ENCODE measurements around the gene SLC22A31. TPM values are rescaled to one million over a fixed set of nuclear protein-coding genes. Genes with fewer than 3 reads are reported as not detected.

Gene SLC22A31
- total RNA-seq, 2 donors from 2014 or later = 0.75 TPM; not detected in 1

- H3K9me3 ChIP-seq = no peaks in the 10 kb centered on the region
- H3K27ac ChIP-seq = no peak overlapping the region
- no peaks in the 10 kb centered on the region for H3K4me1 ChIP-seq
- no peak for DNase-seq (ENCODE audit: low spot score)
- H3K4me3 ChIP-seq = no peak overlapping the region
- H3K27me3 ChIP-seq = no peaks in the 10 kb centered on the region
- no peaks in the 10 kb centered on the region for H3K36me3 ChIP-seq
- TF ChIP-seq, protein P1, sequence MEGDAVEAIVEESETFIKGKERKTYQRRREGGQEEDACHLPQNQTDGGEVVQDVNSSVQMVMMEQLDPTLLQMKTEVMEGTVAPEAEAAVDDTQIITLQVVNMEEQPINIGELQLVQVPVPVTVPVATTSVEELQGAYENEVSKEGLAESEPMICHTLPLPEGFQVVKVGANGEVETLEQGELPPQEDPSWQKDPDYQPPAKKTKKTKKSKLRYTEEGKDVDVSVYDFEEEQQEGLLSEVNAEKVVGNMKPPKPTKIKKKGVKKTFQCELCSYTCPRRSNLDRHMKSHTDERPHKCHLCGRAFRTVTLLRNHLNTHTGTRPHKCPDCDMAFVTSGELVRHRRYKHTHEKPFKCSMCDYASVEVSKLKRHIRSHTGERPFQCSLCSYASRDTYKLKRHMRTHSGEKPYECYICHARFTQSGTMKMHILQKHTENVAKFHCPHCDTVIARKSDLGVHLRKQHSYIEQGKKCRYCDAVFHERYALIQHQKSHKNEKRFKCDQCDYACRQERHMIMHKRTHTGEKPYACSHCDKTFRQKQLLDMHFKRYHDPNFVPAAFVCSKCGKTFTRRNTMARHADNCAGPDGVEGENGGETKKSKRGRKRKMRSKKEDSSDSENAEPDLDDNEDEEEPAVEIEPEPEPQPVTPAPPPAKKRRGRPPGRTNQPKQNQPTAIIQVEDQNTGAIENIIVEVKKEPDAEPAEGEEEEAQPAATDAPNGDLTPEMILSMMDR (IDR thresholded peaks at IDR 0.05) = no peak
Observed at GRCh38 chr16:89179148-89179484, 21.2 kb downstream of the SLC22A31 start.

DNA sequence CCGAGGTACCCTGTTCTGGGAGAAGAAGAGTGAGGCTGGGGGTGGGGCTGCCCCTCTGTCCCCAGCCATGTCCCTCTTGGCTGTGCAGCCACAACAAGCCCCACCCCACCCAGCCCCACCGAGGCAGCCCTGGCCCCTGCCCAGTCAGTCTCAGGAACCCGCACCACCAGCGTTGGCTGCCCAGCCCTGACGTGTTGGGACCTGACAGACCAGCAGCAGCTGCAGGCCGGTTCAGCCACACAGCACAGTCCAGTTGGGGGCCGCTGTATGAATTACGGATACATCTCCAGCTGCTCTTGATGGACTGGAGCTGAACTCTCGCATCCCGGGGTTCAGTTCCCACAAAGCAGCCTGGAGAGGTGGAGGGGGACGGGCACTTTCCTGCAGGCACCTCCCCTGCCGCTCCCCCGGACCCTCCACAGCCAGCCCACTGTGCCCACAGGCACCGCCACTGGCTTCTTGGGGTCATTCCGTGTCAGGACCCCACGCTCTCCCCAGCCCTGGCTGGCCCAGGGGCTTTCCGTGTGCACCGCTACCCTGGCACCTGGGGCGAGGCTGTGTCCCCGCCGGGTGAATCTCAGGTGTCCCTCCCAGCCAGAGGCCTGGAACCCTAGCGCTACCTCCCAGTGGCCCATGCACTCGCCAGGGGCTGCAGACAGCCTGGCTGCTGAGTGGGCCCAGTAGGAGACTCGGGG lies 21.7 kb downstream of the SLC22A31 start:
- no peaks in the 10 kb centered on the region for H3K4me1 ChIP-seq
- H3K27me3 ChIP-seq = no peaks in the 10 kb centered on the region
- no peak for DNase-seq (ENCODE audit: low spot score)
- H3K27ac ChIP-seq = no peak overlapping the region
- no peaks in the 10 kb centered on the region for H3K36me3 ChIP-seq
- no peaks in the 10 kb centered on the region for H3K9me3 ChIP-seq
- H3K4me3 ChIP-seq = no peak overlapping the region
- TF ChIP-seq, protein P1 (IDR thresholded peaks at IDR 0.05) = no peak

DNA sequence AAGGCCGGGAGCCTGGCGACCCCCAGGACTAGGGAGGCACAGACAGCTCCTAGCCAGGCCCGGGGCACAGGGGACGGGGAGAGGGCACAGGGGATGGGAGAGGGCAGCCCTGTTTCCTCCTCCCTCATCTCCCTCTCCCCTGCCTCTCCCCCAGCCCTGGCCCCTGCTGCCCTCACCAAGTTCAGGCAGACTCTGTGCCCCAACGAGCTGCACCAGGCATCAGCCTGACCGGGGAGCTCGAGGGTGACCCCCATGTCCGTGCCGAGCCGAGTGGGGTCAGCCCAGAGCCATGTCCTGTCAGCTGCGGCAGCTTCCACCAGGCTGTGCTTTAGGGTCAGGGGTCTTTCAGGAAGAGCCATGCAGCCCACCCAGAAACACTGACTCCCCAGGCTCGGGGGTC lies 22.8 kb downstream of the SLC22A31 start:
- no peak for DNase-seq (ENCODE audit: low spot score)
- Histone ChIP-seq H3K4me3 (no peak overlapping the region), H3K36me3 (no peaks in the 10 kb centered on the region), H3K27ac (no peak overlapping the region), H3K9me3 (no peaks in the 10 kb centered on the region), H3K4me1 (no peaks in the 10 kb centered on the region), H3K27me3 (no peaks in the 10 kb centered on the region)
- TF ChIP-seq, protein P1 (IDR thresholded peaks at IDR 0.05) = no peak

DNA sequence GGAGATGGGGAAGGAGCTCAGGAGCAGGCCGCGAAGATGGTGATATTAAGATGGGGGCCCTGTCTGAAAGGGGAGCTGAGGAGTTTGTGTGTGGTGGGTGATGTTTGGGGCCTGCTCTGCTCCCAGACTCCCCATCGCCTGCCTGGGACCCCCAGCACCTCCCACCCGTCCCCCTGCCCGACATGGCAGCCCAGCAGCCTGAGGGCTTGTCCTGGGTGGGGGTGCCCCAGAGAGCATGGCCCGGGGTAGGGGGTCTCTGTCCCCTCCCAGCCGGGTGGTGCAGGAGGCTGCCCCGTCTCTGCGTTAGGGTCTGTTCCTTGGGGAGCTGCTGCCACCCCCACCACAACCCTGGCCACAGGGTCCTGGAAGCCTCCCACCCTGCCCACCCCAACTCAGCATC lies 23.6 kb downstream of the SLC22A31 start:
- no peak overlapping the region for H3K4me3 ChIP-seq
- DNase-seq (ENCODE audit: low spot score) = no peak
- H3K36me3 ChIP-seq = no peaks in the 10 kb centered on the region
- TF ChIP-seq, protein P1 (IDR thresholded peaks at IDR 0.05) = no peak
- H3K27me3 ChIP-seq = no peaks in the 10 kb centered on the region
- no peaks in the 10 kb centered on the region for H3K9me3 ChIP-seq
- peaks cover 0 to 2% of the 10 kb centered on the region in 2 donors for H3K4me1 ChIP-seq
- no peak overlapping the region for H3K27ac ChIP-seq

DNA sequence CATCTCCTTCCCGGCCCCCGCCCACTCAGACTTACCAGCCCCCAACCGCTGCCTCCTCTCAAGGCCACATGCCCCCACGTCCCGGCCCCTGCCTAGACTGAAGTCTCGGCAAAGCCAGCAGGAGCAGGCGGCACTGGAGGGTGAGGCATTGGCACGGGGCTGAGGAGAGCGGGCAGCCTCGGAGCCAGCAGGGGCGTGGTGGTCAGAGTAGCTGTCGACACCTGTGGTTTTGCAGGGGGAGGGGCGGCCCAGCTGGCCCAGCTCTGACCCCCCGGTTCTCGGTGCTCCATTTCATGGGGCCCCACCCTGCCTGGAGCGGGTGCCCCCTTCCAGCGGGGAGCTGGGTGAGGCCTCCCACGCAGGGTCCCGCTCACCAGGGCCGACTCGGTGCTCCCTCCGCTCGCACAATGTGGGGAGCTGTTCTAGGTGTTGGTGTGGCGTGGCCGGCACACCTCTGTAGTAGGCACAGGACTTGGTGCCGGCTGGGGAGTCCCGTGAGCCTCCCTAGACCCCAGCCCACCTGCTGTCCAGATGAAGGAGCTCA lies 24.1 kb downstream of the SLC22A31 start:
- Histone ChIP-seq H3K4me3 (no peak overlapping the region), H3K27ac (no peak overlapping the region), H3K27me3 (no peaks in the 10 kb centered on the region), H3K9me3 (no peaks in the 10 kb centered on the region), H3K4me1 (peaks cover 0 to 7% of the 10 kb centered on the region in 2 donors), H3K36me3 (no peaks in the 10 kb centered on the region)
- DNase-seq (ENCODE audit: low spot score) = no peak
- TF ChIP-seq, protein P1 (IDR thresholded peaks at IDR 0.05) = no peak

All from right atrium auricular region (tissue), 2 donors.